ENCODE measurements around the gene ATP8B1. TPM values are rescaled to one million over a fixed set of nuclear protein-coding genes. Genes with fewer than 3 reads are reported as not detected.

Gene ATP8B1
- total and polyA plus RNA-seq, 2 of the 4 experiments (the other 2 are of a cell fraction) = 64.3 to 136 TPM

- in situ Hi-C loops (cut with MboI; ENCODE audit: low sequenced_read_pairs) (no loop called here), intact Hi-C loops (cut with micrococcal nuclease) (no loop called here), dilution Hi-C loops (cut with HindIII; ENCODE audit: low sequenced_read_pairs, unreplicated experiment) (no loop called here)
- Histone ChIP-seq H3K4me1 (ENCODE audit: control insufficient read depth, insufficient read depth, low read length) (peaks cover 7% of the 10 kb centered on the region), H2BK20ac (ENCODE audit: low read depth, low read length) (no peak overlapping the region), H3K4me3 (ENCODE audit: insufficient read depth, low read depth, low read length) (no peak overlapping the region), H3K9ac (ENCODE audit: low read depth, low read length) (no peak overlapping the region), H3K4ac (ENCODE audit: low read depth, low read length) (no peak overlapping the region), H2AK9ac (replicated peaks; ENCODE audit: low read depth, low read length, poor library complexity) (peak overlapping the region; percentile 33), H4K5ac (ENCODE audit: low read depth, low read length) (no peak overlapping the region), H3K23ac (ENCODE audit: low read depth, low read length) (no peak overlapping the region), H3K14ac (replicated peaks; ENCODE audit: low read depth, low read length) (no peak overlapping the region), H2BK120ac (ENCODE audit: low read depth, low read length) (no peak overlapping the region), H4K91ac (ENCODE audit: insufficient read depth, low read depth, low read length) (no peak overlapping the region), H2BK15ac (ENCODE audit: low read depth, low read length) (no peak overlapping the region; the same call in 2 of the 3 replicates), H3K36me3 (ENCODE audit: control insufficient read depth, insufficient read depth, low read length) (peaks cover 16% of the 10 kb centered on the region), H3K27me3 (ENCODE audit: control insufficient read depth, insufficient read depth, low read length) (no peaks in the 10 kb centered on the region), H3K4me2 (ENCODE audit: low read depth, low read length) (no peak overlapping the region), H3K79me1 (ENCODE audit: low read depth in 1 of 2, low read length in 2 of 2) (peaks cover 39 to 77% of the 10 kb centered on the region in 2 experiments), H2AK5ac (ENCODE audit: low read depth, low read length) (0 out of 2 replicates have a peak overlapping the region, but pooled peaks have one; percentile 39), H2AFZ (replicated peaks; ENCODE audit: low read length, poor library complexity) (no peak overlapping the region), H3K56ac (ENCODE audit: extremely low read depth, insufficient read depth, low read length) (0 out of 2 replicates have a peak overlapping the region, but pooled peaks have one; percentile 11), H4K20me1 (ENCODE audit: insufficient read depth, low read length) (peaks cover 48% of the 10 kb centered on the region), H4K8ac (ENCODE audit: low read depth in 2 of 2, low read length in 2 of 2) (no peak overlapping the region), H2BK5ac (ENCODE audit: low read depth, low read length, poor library complexity, severe bottlenecking) (no peak overlapping the region), H3K18ac (ENCODE audit: low read depth, low read length) (no peak overlapping the region), H3K27ac (ENCODE audit: insufficient read depth, low read length) (no peak overlapping the region), H3K9me3 (ENCODE audit: control insufficient read depth, insufficient read depth, low read length) (no peaks in the 10 kb centered on the region), H3K9me1 (ENCODE audit: insufficient read depth, low read length) (peaks cover 25% of the 10 kb centered on the region)
- ATAC-seq (ENCODE audit: low read depth) = no peak
- WGBS, 2 experiments (ENCODE audit: extremely low coverage in 2 of 2, insufficient read length in 1 of 2) = 88% methylated on average over 2 of the region's 5 CpGs; no CpG with 5 or more reads in 1 of the 2 experiments
- no TSS peak for BruUV-seq (replicated peaks)
- POLR2A ChIA-PET (ENCODE audit: unreplicated experiment) = no interaction called here
- CTCF ChIA-PET = interaction anchor here (0.6 kb wide), 1 partner anchor 464 kb away, joined by 3 read pairs; no protein-coding TSS in a partner anchor
- DNase-seq = no peak
- TF ChIP-seq ELK1 (IDR thresholded peaks at IDR 0.05; ENCODE audit: borderline replicate concordance, low read depth, low read length) (no peak), MXI1 (IDR thresholded peaks at IDR 0.05; ENCODE audit: borderline replicate concordance, low read depth, low read length) (no peak), POLR2A (IDR thresholded peaks at IDR 0.05; ENCODE audit: low read depth, low read length) (no peak), RFX5 (IDR thresholded peaks at IDR 0.05; ENCODE audit: low read depth, low read length) (no peak), MAZ (IDR thresholded peaks at IDR 0.05; ENCODE audit: borderline replicate concordance, low read depth, low read length) (no peak), USF2 (IDR thresholded peaks at IDR 0.05; ENCODE audit: low read depth, low read length) (no peak), BHLHE40 (IDR thresholded peaks at IDR 0.05; ENCODE audit: low read depth, low read length) (no peak), RCOR1 (IDR thresholded peaks at IDR 0.05; ENCODE audit: insufficient replicate concordance, low read length) (no peak), CTCF (conservative IDR thresholded peaks at IDR 0.05; ENCODE audit: low read depth, low read length) (no peak), FOS (IDR thresholded peaks at IDR 0.05; ENCODE audit: low read depth, low read length) (no peak), NFE2L2 (IDR thresholded peaks at IDR 0.05; ENCODE audit: low read depth, low read length) (no peak), CEBPB (IDR thresholded peaks at IDR 0.05; ENCODE audit: low read depth, low read length) (no peak), SMC3 (IDR thresholded peaks at IDR 0.05; ENCODE audit: low read depth, low read length) (no peak), CHD1 (IDR thresholded peaks at IDR 0.05; ENCODE audit: low read depth, low read length) (no peak), RAD21 (IDR thresholded peaks at IDR 0.05; ENCODE audit: low read length) (no peak)
Measured at GRCh38 chr18:57730146-57730545, 73.0 kb downstream of the ATP8B1 start.
